MM.1S (cell line): ENCODE data around the gene SLC16A1.

Experiments
- DNase-seq: peaks from one replicate; pipeline ENCODE4 v3.0.0-alpha.2; 2015
- H2AFZ ChIP-seq: fragments of 300-600 bp; sonication (generic); 2 replicates; pipeline ENCODE4 v1.6.0; 2016; ENCODE audit warnings: antibody characterized with exemption, low read length
- H3F3A ChIP-seq: fragments of 300-600 bp; sonication (generic); 2 replicates; pipeline ENCODE4 v1.6.1; 2016; ENCODE audit warnings: mild to moderate bottlenecking, antibody characterized with exemption, low read length, moderate library complexity, mixed read lengths; ENCODE audit not compliant: insufficient read depth
- H3K27ac ChIP-seq: fragments of 300-600 bp; sonication (generic); 2 replicates; pipeline ENCODE4 v1.5.1; 2016; ENCODE audit warnings: mild to moderate bottlenecking, low read length
- H3K27me3 ChIP-seq: fragments of 300-600 bp; sonication (generic); replicated peaks from 2 replicates; pipeline ENCODE4 v1.6.0; 2016; ENCODE audit warnings: low read length; ENCODE audit not compliant: insufficient read depth
- H3K36me3 ChIP-seq: fragments of 300-600 bp; sonication (generic); replicated peaks from 2 replicates; pipeline ENCODE4 v1.6.1; 2016; ENCODE audit warnings: mild to moderate bottlenecking, low read length, mixed read lengths; ENCODE audit not compliant: insufficient read depth
- H3K4me1 ChIP-seq: fragments of 300-600 bp; sonication (generic); 2 replicates; pipeline ENCODE4 v1.6.1; 2016; ENCODE audit warnings: low read length, mixed read lengths
- H3K4me2 ChIP-seq: fragments of 300-600 bp; sonication (generic); 2 replicates; pipeline ENCODE4 v1.6.0; 2016; ENCODE audit warnings: low read depth, low read length
- H3K4me3 ChIP-seq: fragments of 300-600 bp; sonication (generic); 2 replicates; pipeline ENCODE4 v1.5.1; 2016; ENCODE audit warnings: low read length, mixed read lengths
- H3K79me2 ChIP-seq: fragments of 300-600 bp; sonication (generic); 2 replicates; pipeline ENCODE4 v1.6.1; 2016; ENCODE audit warnings: mixed run types, low read length, mixed read lengths
- H3K9ac ChIP-seq: fragments of 300-600 bp; sonication (generic); 2 replicates; pipeline ENCODE4 v1.6.1; 2016; ENCODE audit warnings: low read length, mixed read lengths
- H3K9me2 ChIP-seq: fragments of 300-600 bp; sonication (generic); replicated peaks from 2 replicates; pipeline ENCODE4 v1.6.1; 2016; ENCODE audit warnings: mild to moderate bottlenecking, low read length, mixed read lengths; ENCODE audit not compliant: insufficient read depth
- H3K9me3 ChIP-seq: fragments of 300-600 bp; sonication (generic); replicated peaks from 2 replicates; pipeline ENCODE4 v1.6.1; 2016; ENCODE audit warnings: mild to moderate bottlenecking, low read length, mixed read lengths; ENCODE audit not compliant: insufficient read depth
- H4K20me1 ChIP-seq: fragments of 300-600 bp; sonication (generic); 2 replicates; pipeline ENCODE4 v1.6.1; 2016; ENCODE audit warnings: mild to moderate bottlenecking, low read length, moderate library complexity, mixed read lengths; ENCODE audit not compliant: insufficient read depth
- CTCF ChIP-seq: fragments of 300-600 bp; sonication (generic); IDR thresholded peaks from 2 replicates; pipeline ENCODE4 v1.5.1; 2016; ENCODE audit warnings: antibody characterized with exemption, low read length, mixed read lengths
- EZH2 ChIP-seq: fragments of 300-600 bp; sonication (generic); optimal IDR thresholded peaks from 2 replicates; pipeline ENCODE3; 2017; ENCODE audit warnings: low read depth, mild to moderate bottlenecking, antibody characterized with exemption, low read length, mixed read lengths
- EZH2phosphoT487 ChIP-seq: fragments of 300-600 bp; sonication (generic); IDR thresholded peaks from 2 replicates; pipeline ENCODE4 v1.6.1; 2018; ENCODE audit warnings: antibody characterized with exemption, low read length

SLC16A1 gene

GRCh38 chr1:112909847-112910246 is 46.1 kb downstream of the SLC16A1 start:
- H3K4me1 ChIP-seq, result no peaks in the 10 kb centered on the region
- H3K9me2 ChIP-seq, result no peaks in the 10 kb centered on the region
- H3K4me3 ChIP-seq, result no peak overlapping the region
- DNase-seq, result no peak
- no peaks in the 10 kb centered on the region for H3K36me3 ChIP-seq
- no peaks in the 10 kb centered on the region for H3K27me3 ChIP-seq
- H3K79me2 ChIP-seq, result no peaks in the 10 kb centered on the region
- no peaks in the 10 kb centered on the region for H3F3A ChIP-seq
- TF ChIP-seq EZH2phosphoT487 (no peak), EZH2 (no peak), CTCF (no peak)
- H3K9me3 ChIP-seq, result no peaks in the 10 kb centered on the region
- no peak overlapping the region for H2AFZ ChIP-seq
- no peak overlapping the region for H3K9ac ChIP-seq
- H3K27ac ChIP-seq, result no peak overlapping the region
- no peaks in the 10 kb centered on the region for H4K20me1 ChIP-seq
- no peak overlapping the region for H3K4me2 ChIP-seq

GRCh38 chr1:112906150-112906698 is 49.8 kb downstream of the SLC16A1 start:
- H3K27ac ChIP-seq, result no peak overlapping the region
- no peaks in the 10 kb centered on the region for H4K20me1 ChIP-seq
- DNase-seq, result no peak
- H2AFZ ChIP-seq, result no peak overlapping the region
- H3K4me1 ChIP-seq, result no peaks in the 10 kb centered on the region
- no peaks in the 10 kb centered on the region for H3F3A ChIP-seq
- no peaks in the 10 kb centered on the region for H3K9me3 ChIP-seq
- H3K4me3 ChIP-seq, result no peak overlapping the region
- no peak overlapping the region for H3K4me2 ChIP-seq
- no peaks in the 10 kb centered on the region for H3K79me2 ChIP-seq
- no peaks in the 10 kb centered on the region for H3K36me3 ChIP-seq
- no peaks in the 10 kb centered on the region for H3K27me3 ChIP-seq
- TF ChIP-seq CTCF (no peak), EZH2phosphoT487 (no peak), EZH2 (no peak)
- no peaks in the 10 kb centered on the region for H3K9me2 ChIP-seq
- H3K9ac ChIP-seq, result no peak overlapping the region

- H3K4me3 ChIP-seq, result no peak overlapping the region
- DNase-seq, result no peak
- no peak overlapping the region for H3K9ac ChIP-seq
- H3K4me2 ChIP-seq, result no peak overlapping the region
- H2AFZ ChIP-seq, result no peak overlapping the region
- no peaks in the 10 kb centered on the region for H3K9me3 ChIP-seq
- no peak overlapping the region for H3K27ac ChIP-seq
- no peaks in the 10 kb centered on the region for H3K79me2 ChIP-seq
- no peaks in the 10 kb centered on the region for H4K20me1 ChIP-seq
- H3K4me1 ChIP-seq, result no peaks in the 10 kb centered on the region
- no peak for TF ChIP-seq EZH2phosphoT487
- TF ChIP-seq CTCF, result no peak
- no peak for TF ChIP-seq EZH2
- H3F3A ChIP-seq, result no peaks in the 10 kb centered on the region
- H3K27me3 ChIP-seq, result no peaks in the 10 kb centered on the region
- no peaks in the 10 kb centered on the region for H3K9me2 ChIP-seq
- H3K36me3 ChIP-seq, result no peaks in the 10 kb centered on the region
Observed at GRCh38 chr1:112905395-112906149, 50.4 kb downstream of the SLC16A1 start.
